Measurements from ENCODE around the gene MTPN. TPM values are rescaled to one million over a fixed set of nuclear protein-coding genes. Genes with fewer than 3 reads are reported as not detected.

Gene MTPN, protein sequence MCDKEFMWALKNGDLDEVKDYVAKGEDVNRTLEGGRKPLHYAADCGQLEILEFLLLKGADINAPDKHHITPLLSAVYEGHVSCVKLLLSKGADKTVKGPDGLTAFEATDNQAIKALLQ
- total RNA-seq, result 10 to 100 TPM; 31.6 to 42.3 (median 39.5) TPM
- long read RNA-seq, transcript MTPN-201 (4 exons, 3,738 nt), result major isoform, 14 of 14 reads
- long read RNA-seq, partial matches to known transcripts, result 0 of 14 reads
- long read RNA-seq, other reads (novel, unspliced or antisense), result 0 of 14 reads

DNA sequence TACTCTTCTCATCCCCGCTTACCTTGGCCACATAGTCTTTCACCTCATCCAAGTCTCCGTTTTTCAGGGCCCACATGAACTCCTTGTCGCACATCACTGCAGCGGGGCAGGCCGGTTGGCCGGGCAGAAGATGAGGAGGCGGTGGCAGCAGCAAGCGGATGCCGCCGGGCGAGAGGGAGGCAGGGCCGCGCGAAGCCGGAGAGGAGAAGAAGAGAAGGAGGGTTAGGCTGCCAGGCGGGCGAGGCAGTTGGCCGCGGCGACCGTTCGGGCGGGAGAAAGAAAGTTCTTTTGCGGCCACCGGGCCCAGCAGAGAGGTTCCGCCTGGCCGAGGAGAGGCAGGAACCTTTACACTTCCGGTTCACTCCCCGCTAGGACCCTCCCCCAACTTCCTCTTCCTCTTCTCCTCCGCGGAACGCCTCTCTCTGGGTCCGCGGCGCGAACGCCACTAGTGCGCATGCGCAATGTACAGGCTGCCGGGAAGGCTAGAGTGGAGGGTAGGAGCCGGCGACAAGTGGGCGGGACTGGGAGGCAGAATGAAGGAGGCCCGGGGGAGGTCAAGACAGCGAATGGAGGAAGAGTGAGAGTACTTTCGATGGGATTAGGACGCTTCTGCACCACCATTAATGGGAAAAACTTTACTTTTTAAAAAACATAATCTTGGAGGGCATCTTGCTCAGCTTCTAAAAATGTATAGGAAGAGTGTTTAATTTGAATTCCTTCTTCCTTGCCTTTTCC is at the start of gene MTPN:
TSS of gene MTPN (minus strand) at position 353 of the 735 bp plus-strand sequence. CDS start at position 94, 259 bp downstream.
- ATAC-seq, result peak; percentile 96 to 99 (median 98)
- H3K36me3 ChIP-seq, result no peaks in the 10 kb centered on the region
- peak within 1 kb of the TSS; percentile 61 to 69 (median 61) for H3K27ac ChIP-seq
- H3K27me3 ChIP-seq, result no peaks in the 10 kb centered on the region
- TF ChIP-seq, protein P1, sequence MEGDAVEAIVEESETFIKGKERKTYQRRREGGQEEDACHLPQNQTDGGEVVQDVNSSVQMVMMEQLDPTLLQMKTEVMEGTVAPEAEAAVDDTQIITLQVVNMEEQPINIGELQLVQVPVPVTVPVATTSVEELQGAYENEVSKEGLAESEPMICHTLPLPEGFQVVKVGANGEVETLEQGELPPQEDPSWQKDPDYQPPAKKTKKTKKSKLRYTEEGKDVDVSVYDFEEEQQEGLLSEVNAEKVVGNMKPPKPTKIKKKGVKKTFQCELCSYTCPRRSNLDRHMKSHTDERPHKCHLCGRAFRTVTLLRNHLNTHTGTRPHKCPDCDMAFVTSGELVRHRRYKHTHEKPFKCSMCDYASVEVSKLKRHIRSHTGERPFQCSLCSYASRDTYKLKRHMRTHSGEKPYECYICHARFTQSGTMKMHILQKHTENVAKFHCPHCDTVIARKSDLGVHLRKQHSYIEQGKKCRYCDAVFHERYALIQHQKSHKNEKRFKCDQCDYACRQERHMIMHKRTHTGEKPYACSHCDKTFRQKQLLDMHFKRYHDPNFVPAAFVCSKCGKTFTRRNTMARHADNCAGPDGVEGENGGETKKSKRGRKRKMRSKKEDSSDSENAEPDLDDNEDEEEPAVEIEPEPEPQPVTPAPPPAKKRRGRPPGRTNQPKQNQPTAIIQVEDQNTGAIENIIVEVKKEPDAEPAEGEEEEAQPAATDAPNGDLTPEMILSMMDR (IDR thresholded peaks at IDR 0.05), result no peak
- TF ChIP-seq POLR2A (IDR thresholded peaks at IDR 0.05), result peak; percentile 72
- peak within 1 kb of the TSS; percentile 71 to 98 (median 88) for H3K4me3 ChIP-seq
- peak; percentile 98 to 99 (median 99) for DNase-seq
- H3K9me3 ChIP-seq, result no peaks in the 10 kb centered on the region
- peaks cover 0 to 10% (median 3%) of the 10 kb centered on the region in 4 donors for H3K4me1 ChIP-seq
- intact Hi-C loops (cut with DNase I), result no loop called here
- WGBS (ENCODE audit: insufficient coverage, low coverage, low lambda C conversion rate, missing lambda C conversion rate), result 1% methylated on average over 35 of the region's 47 CpGs

DNA sequence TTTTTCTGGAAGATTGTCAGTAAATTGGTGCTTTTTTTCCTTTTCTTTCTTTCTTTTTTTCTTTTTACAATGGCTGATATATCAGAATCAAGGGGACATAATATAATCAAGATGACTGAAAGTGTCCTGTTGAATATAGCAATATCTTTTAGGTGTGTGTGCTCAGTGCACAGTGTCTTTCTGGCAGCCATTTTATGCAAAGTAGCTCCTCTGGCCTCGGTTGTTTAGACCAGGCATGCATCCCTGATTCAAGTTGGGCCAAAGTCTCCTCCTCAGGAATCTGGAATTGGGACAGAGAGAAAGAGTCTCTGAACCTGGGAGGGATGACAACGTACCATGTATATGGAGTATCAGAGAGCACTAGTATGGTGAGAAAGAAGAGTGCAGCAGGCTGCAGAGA is 49.0 kb upstream of the MTPN start:
- Histone ChIP-seq H3K9me3 (no peaks in the 10 kb centered on the region), H3K4me1 (no peaks in the 10 kb centered on the region), H3K36me3 (no peaks in the 10 kb centered on the region), H3K27ac (no peak overlapping the region), H3K27me3 (no peaks in the 10 kb centered on the region), H3K4me3 (no peak overlapping the region)
- no peak for TF ChIP-seq POLR2A (IDR thresholded peaks at IDR 0.05)
- TF ChIP-seq, protein P1 (IDR thresholded peaks at IDR 0.05), result no peak
- intact Hi-C loops (cut with DNase I), result no loop called here
- ATAC-seq (no peak), DNase-seq (no peak)
- 60% methylated on average over 2 of the region's 2 CpGs for WGBS (ENCODE audit: insufficient coverage, low coverage, low lambda C conversion rate, missing lambda C conversion rate)

DNA sequence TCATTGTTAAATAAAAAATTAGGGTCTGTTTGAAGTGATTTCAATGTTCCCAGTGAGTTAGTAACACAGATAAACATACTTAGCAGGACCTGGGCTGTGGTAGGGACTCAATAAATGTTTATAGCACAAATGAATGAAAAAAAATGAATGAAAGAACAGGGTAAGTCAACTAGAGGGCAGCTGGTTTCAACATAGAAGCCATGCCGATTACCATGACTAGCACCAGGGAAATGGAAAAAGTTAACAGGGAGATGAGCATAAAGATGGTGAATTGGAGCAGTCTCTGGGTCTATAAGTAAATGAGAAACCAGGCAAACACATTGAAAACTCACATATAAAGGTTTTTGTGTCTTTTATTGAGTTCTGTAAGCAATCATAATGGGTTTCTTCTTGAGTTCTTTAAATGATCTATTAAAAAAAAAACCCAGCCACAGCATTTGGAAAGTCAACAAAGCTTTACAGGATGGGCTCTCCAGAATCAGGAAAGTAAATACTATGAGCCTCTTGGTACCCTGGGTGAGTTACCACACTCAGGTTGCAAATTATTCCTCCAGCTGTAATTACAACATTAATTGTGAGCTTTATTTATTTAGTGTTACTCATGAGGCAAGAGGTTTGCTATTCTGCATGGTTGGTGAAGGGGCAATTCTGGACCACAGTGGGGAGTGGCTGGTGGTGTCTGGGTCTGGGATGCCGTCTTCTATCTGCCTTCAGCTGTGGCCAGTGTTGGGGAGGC is 46.1 kb upstream of the MTPN start:
- no peaks in the 10 kb centered on the region for H3K36me3 ChIP-seq
- TF ChIP-seq POLR2A (IDR thresholded peaks at IDR 0.05), result no peak
- TF ChIP-seq, protein P1 (IDR thresholded peaks at IDR 0.05), result no peak
- H3K4me3 ChIP-seq, result no peak overlapping the region
- H3K27me3 ChIP-seq, result no peaks in the 10 kb centered on the region
- no peak for ATAC-seq
- intact Hi-C loops (cut with DNase I), result no loop called here
- DNase-seq, result no peak
- H3K27ac ChIP-seq, result no peak overlapping the region
- 70% methylated on average over 2 of the region's 2 CpGs for WGBS (ENCODE audit: insufficient coverage, low coverage, low lambda C conversion rate, missing lambda C conversion rate)
- no peaks in the 10 kb centered on the region for H3K9me3 ChIP-seq
- no peaks in the 10 kb centered on the region for H3K4me1 ChIP-seq

DNA sequence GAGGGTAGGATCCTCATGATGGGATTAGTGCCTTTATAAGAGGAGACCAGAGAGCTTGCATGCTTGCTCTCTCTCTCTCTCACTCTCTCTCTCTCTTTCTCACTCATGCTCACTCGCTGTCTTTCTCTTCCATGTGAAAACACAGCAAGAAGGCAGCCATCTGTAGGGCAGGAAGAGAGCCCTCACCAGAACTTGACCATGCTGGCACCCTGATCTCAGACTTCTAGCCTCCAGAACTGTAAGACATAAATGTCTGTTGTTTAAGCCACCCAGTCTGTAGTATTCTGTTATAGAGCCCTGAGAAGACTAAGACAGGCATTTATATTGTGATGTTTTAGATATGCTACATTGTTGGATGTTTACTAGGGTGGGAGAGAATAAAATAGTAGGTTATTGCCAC is 43.4 kb upstream of the MTPN start:
- Histone ChIP-seq H3K36me3 (no peaks in the 10 kb centered on the region), H3K4me1 (no peaks in the 10 kb centered on the region), H3K4me3 (no peak overlapping the region), H3K27ac (no peak overlapping the region), H3K9me3 (no peaks in the 10 kb centered on the region), H3K27me3 (no peaks in the 10 kb centered on the region)
- TF ChIP-seq POLR2A (IDR thresholded peaks at IDR 0.05), result no peak
- TF ChIP-seq, protein P1 (IDR thresholded peaks at IDR 0.05), result no peak
- DNase-seq, result no peak
- intact Hi-C loops (cut with DNase I), result no loop called here
- no peak for ATAC-seq
- WGBS (ENCODE audit: insufficient coverage, low coverage, low lambda C conversion rate, missing lambda C conversion rate), result 57% methylated on average over 1 of the region's 1 CpG
